Measurements from ENCODE around the gene LRMDA. TPM values are rescaled to one million over a fixed set of nuclear protein-coding genes. Genes with fewer than 3 reads are reported as not detected.

The LRMDA gene
- total RNA-seq, 2 experiments from 2014 or later = not detected

DNA sequence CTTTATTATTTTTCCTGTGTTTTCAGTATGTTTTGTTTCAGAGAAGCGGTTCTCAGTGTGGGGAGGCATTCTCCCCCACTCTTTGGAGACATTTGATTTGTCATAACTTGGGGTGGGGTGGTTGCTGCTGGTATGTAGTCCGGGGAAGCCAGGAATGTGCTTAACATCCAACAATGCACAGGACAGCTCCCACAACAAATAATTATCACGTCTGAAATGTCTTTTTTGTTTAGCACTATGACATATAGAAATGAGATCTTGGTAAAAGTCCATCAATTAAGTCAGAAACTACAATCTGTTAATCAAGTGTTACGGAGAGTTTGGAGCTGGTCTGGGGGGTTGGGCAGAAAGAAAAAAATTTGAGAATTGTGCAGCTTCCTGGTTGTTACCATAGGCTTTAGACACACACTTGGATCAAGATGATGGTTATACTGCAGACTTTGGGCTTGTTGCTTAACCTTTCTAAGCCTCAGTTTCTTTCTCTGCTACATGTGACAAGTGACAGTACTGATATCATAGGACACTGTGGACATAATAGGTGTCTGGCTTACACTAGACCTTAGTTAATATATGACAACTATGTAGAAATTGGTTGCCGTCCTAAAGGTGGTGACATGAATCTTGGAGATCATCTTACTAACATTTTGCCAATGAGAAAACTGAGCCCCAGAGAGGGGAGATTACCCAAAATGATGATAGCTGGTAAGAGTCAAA is 113.7 kb downstream of the LRMDA start:
- no peaks in the 10 kb centered on the region for H3K9me2 ChIP-seq (ENCODE audit: insufficient read depth, low read length)
- no peaks in the 10 kb centered on the region for H4K20me1 ChIP-seq (ENCODE audit: insufficient read depth, low read length)
- no peak overlapping the region for H3K27ac ChIP-seq (ENCODE audit: low read depth, low read length, poor library complexity, severe bottlenecking)
- H3K79me2 ChIP-seq (ENCODE audit: insufficient read depth, low read depth, low read length) = no peaks in the 10 kb centered on the region
- no peak overlapping the region for H2AFZ ChIP-seq (ENCODE audit: low read length)
- ChIA-PET POLR2A (interaction anchor here (0.6 kb wide), 1 partner anchor 843 kb away, joined by 3 read pairs; no protein-coding TSS in a partner anchor), CTCF (ENCODE audit: unreplicated experiment) (no interaction called here)
- no peak for DNase-seq (ENCODE audit: low spot score)
- no TSS peak for BruUV-seq (replicated peaks)
- no peaks in the 10 kb centered on the region for H3K4me1 ChIP-seq (ENCODE audit: insufficient read depth, low read length, poor library complexity, severe bottlenecking)
- TF ChIP-seq, protein P1, sequence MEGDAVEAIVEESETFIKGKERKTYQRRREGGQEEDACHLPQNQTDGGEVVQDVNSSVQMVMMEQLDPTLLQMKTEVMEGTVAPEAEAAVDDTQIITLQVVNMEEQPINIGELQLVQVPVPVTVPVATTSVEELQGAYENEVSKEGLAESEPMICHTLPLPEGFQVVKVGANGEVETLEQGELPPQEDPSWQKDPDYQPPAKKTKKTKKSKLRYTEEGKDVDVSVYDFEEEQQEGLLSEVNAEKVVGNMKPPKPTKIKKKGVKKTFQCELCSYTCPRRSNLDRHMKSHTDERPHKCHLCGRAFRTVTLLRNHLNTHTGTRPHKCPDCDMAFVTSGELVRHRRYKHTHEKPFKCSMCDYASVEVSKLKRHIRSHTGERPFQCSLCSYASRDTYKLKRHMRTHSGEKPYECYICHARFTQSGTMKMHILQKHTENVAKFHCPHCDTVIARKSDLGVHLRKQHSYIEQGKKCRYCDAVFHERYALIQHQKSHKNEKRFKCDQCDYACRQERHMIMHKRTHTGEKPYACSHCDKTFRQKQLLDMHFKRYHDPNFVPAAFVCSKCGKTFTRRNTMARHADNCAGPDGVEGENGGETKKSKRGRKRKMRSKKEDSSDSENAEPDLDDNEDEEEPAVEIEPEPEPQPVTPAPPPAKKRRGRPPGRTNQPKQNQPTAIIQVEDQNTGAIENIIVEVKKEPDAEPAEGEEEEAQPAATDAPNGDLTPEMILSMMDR (conservative IDR thresholded peaks at IDR 0.05; ENCODE audit: low read length) = no peak
- TF ChIP-seq EZH2phosphoT487 (IDR thresholded peaks at IDR 0.05; ENCODE audit: borderline replicate concordance, low read depth, low read length) = no peak
- H3K9me3 ChIP-seq (ENCODE audit: low read length) = no peaks in the 10 kb centered on the region
- no peak overlapping the region for H3K4me2 ChIP-seq (ENCODE audit: low read length)
- no peak overlapping the region for H3K4me3 ChIP-seq (ENCODE audit: low read depth, low read length, poor library complexity, severe bottlenecking)
- intact Hi-C loops (cut with micrococcal nuclease; ENCODE audit: unreplicated experiment) = no loop called here
- no peaks in the 10 kb centered on the region for H3K36me3 ChIP-seq (ENCODE audit: insufficient read depth, low read length)

DNA sequence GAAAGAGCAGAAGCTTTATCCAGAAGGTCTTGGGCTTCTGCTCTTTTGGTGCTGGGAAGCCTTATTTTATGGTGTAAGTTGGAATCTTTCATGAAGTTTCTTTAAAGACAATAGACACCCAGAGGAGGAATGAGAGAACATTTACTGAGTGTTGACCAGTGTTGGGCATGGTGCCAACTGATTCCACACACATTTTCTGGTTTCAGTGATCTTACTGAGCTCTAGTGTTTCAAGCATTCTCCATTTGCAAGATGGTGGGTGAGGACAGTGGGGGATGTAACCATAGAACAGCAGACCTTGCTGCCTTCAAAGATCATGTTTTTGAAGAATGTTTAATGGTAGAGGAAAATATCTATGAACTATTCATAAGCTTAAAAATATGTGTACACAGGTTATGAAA is 114.6 kb downstream of the LRMDA start:
- Histone ChIP-seq H3K4me3 (ENCODE audit: low read depth, low read length, poor library complexity, severe bottlenecking) (no peak overlapping the region), H3K27ac (ENCODE audit: low read depth, low read length, poor library complexity, severe bottlenecking) (no peak overlapping the region), H3K4me1 (ENCODE audit: insufficient read depth, low read length, poor library complexity, severe bottlenecking) (no peaks in the 10 kb centered on the region), H3K36me3 (ENCODE audit: insufficient read depth, low read length) (no peaks in the 10 kb centered on the region), H4K20me1 (ENCODE audit: insufficient read depth, low read length) (no peaks in the 10 kb centered on the region), H3K9me2 (ENCODE audit: insufficient read depth, low read length) (no peaks in the 10 kb centered on the region), H3K4me2 (ENCODE audit: low read length) (no peak overlapping the region), H3K9me3 (ENCODE audit: low read length) (no peaks in the 10 kb centered on the region), H3K79me2 (ENCODE audit: insufficient read depth, low read depth, low read length) (no peaks in the 10 kb centered on the region), H2AFZ (ENCODE audit: low read length) (no peak overlapping the region)
- CTCF ChIA-PET (ENCODE audit: unreplicated experiment) = no interaction called here
- TF ChIP-seq, protein P1 (conservative IDR thresholded peaks at IDR 0.05; ENCODE audit: low read length) = no peak
- no peak for TF ChIP-seq EZH2phosphoT487 (IDR thresholded peaks at IDR 0.05; ENCODE audit: borderline replicate concordance, low read depth, low read length)
- POLR2A ChIA-PET = interaction anchor here (0.6 kb wide), 1 partner anchor 229 kb away, joined by 3 read pairs; no protein-coding TSS in a partner anchor
- DNase-seq (ENCODE audit: low spot score) = no peak
- intact Hi-C loops (cut with micrococcal nuclease; ENCODE audit: unreplicated experiment) = no loop called here
- no TSS peak for BruUV-seq (replicated peaks)

Measured in OCI-LY7 (cell line).